ENCODE measurements around the gene MX1.

Gene MX1

GRCh38 chr21:41460578-41461527 lies 34.8 kb downstream of the MX1 start:
- peak; percentile 71 for DNase-seq

- DNase-seq = no peak
Observed at GRCh38 chr21:41465176-41465781, 39.2 kb downstream of the MX1 start.

- no peak for DNase-seq
Observed at GRCh38 chr21:41466024-41466820, 40.2 kb downstream of the MX1 start.

- no peak for DNase-seq
Observed at GRCh38 chr21:41470054-41470453, 44.0 kb downstream of the MX1 start.

- no peak for DNase-seq
Observed at GRCh38 chr21:41472753-41473548, 46.9 kb downstream of the MX1 start.

- DNase-seq = no peak
Observed at GRCh38 chr21:41475714-41476420, 49.8 kb downstream of the MX1 start.

GRCh38 chr21:41477641-41478318 lies 51.7 kb downstream of the MX1 start:
- peak; percentile 12 for DNase-seq

- peak; percentile 23 for DNase-seq
Observed at GRCh38 chr21:41478319-41479177, 52.5 kb downstream of the MX1 start.

GRCh38 chr21:41479686-41480085 lies 53.6 kb downstream of the MX1 start:
- no peak for DNase-seq

- no peak for DNase-seq
Observed at GRCh38 chr21:41480086-41480690, 54.1 kb downstream of the MX1 start.

GRCh38 chr21:41481191-41481590 lies 55.2 kb downstream of the MX1 start:
- DNase-seq = peak; percentile 91

- DNase-seq = peak; percentile 85
Observed at GRCh38 chr21:41482301-41482700, 56.3 kb downstream of the MX1 start.

- DNase-seq = no peak
Observed at GRCh38 chr21:41482980-41483379, 56.9 kb downstream of the MX1 start.

GRCh38 chr21:41483415-41483814 lies 57.4 kb downstream of the MX1 start:
- DNase-seq = no peak

- no peak for DNase-seq
Observed at GRCh38 chr21:41483973-41484372, 57.9 kb downstream of the MX1 start.

- DNase-seq = no peak
Observed at GRCh38 chr21:41487082-41487481, 61.0 kb downstream of the MX1 start.

GRCh38 chr21:41488080-41488479 lies 62.0 kb downstream of the MX1 start:
- no peak for DNase-seq

- no peak for DNase-seq
Observed at GRCh38 chr21:41489329-41489728, 63.3 kb downstream of the MX1 start.

GRCh38 chr21:41490330-41490729 lies 64.3 kb downstream of the MX1 start:
- no peak for DNase-seq

- DNase-seq = no peak
Observed at GRCh38 chr21:41491412-41491811, 65.4 kb downstream of the MX1 start.
